Hematopoietic multipotent progenitor cell treated with erythropoietin and hydrocortisone succinate and interleukin-3 and kit ligand, for 17 days (in vitro differentiated cells): ENCODE measurements around the gene GRXCR2.
"Not testable (repeated sequence)": the region's sequence is repeated elsewhere in the genome, so short reads cannot be mapped to it uniquely, and the experiment has no call there.

ENCODE experiments used
- DNase-seq: peaks from one replicate; pipeline ENCODE4 v3.0.0-alpha.2; 2015; ENCODE audit warnings: low spot score

The GRXCR2 gene

DNA sequence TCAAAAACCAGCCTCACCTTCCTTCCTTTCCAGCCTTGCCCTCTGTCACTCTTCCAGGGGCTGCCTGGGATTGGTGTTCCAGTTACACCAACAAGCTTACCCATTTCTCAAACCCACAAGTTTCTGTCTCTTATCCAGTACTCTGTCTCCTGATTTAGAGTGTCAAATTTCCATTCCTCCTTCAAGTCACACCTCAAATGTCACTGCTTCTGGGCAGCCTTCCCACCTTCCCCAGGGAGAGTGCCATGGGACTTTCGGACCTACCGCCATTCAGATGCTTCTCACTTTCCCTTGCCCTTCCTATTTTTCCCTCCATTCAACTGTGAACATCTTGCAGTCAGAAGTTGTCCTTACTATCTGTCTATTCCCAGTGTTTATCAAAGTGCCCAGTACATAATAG is 2.0 kb upstream of the GRXCR2 start:
- DNase-seq = no peak

DNA sequence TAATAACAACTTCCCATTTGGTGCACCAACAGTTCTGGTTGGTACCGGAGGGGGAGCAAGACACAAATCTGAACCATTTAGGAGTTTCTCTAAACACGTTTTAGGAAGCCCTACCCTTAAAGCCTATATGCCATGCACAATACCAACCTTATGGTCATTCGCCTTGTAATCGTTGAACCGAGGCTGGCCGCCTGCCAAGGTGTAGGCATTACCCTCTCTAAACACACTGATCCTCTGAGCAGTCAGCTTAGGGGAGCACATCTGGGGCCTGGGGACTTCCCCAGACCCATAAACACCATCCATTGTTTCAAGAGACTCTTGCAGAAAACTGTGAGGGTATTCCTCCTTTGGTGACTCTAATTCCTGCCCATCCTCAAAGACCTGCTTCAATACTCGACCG is 328 bp downstream of the GRXCR2 start:
- DNase-seq = no peak

GRCh38 chr5:145869753-145870152 is 3.1 kb downstream of the GRXCR2 start:
- DNase-seq = no peak

DNA sequence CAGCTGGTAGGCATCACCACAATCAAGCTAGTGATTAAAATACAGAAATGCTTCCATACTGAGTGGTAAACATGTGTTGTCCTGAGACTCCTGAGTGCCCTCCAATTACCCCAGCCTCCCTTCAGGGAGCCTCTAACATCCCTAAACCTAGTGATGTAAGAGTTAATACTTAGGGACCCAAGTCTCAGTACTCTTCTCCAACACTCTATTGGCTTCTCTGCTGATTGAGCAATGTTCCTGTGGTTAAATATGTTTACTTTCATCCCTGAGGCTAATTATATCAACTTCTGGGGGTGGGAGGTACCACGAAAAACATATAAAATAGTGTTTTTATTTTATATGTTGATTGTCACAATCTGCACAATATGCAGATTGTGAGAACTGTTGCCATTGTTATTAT is 5.0 kb downstream of the GRXCR2 start:
- DNase-seq = no peak

GRCh38 chr5:145864432-145864831 is 8.4 kb downstream of the GRXCR2 start:
- DNase-seq = not testable (repeated sequence)

GRCh38 chr5:145863003-145863402 is 9.8 kb downstream of the GRXCR2 start:
- DNase-seq = no peak

- DNase-seq = no peak
Measured at GRCh38 chr5:145859897-145860296, 12.9 kb downstream of the GRXCR2 start.

DNA sequence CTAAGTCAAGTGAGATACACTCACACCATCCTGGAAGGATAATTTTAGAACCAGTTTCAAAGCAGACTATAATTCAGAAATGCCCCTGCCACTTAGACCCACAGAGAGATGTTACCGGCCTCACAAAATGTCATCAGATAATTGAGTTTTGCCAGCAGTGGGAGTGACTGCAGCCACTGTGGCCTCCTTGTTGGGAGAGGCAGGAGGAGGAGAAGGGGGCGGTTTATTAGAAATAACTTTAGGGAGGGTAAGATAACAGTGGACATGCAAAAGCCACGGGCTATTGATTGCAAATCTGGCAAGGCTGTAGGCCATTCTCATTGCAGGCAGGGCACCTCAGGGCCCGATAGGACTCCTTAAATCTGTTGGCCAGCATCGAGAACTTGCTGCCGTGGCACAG is 13.4 kb downstream of the GRXCR2 start:
- no peak for DNase-seq

- DNase-seq = peak; percentile 7
Measured at GRCh38 chr5:145858959-145859358, 13.9 kb downstream of the GRXCR2 start.

DNA sequence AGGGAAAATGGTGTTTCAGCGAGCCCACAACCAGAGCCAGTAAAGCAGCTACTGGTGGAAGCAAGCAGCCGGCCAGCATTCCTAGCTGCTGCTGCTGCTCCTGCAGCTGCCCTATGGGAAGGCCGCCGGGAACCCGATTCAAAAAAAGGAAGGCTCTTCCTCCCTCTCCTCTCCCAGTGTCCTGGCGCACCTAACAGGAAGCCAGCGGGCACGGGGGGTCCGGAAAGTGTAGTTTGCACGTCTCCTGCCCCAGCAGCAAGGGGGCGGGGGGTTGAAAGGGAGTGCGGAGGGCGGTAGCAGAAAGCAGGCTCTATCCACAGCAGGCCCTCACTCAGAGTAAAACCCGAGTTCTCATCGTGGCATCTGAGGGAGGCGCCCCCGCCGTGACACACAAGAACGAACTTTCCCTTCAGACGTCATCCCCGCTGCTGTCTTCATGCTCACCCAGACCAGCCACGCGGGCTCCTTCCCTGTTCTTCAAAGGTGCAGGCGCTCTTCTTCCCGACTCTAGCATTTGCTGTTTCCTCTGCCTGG is 16.5 kb downstream of the GRXCR2 start:
- DNase-seq = peak; percentile 42

- DNase-seq = peak; percentile 19
Measured at GRCh38 chr5:145855763-145856267, 17.0 kb downstream of the GRXCR2 start.

GRCh38 chr5:145854651-145855258 is 18.1 kb downstream of the GRXCR2 start:
- peak; percentile 78 for DNase-seq

DNA sequence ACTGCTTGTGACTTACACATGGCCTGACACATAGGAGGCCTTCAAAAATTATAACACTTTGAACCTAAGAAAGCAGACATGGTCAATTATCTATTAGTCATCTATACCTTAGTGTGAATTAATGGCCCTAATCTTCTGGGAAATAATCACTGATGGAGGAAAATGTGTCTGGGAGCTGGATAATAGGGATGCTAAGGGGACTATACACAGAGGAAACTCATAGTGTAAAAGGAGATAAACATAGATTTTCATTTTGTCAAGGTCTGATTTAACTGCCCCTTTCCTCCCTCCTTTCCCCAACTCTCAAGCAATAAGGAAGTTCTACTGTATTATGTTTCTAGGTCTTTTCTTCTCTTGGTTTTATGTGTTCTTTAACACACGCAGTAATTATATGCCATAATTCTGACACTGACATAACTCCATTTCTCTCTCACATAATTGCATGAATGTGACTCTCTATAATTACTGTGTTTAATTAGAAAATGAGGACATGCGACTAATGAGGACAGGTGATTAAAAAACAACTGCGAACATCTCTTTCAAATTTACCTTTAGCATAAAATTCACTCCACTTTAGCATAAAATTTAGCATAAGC is 18.9 kb downstream of the GRXCR2 start:
- no peak for DNase-seq

DNA sequence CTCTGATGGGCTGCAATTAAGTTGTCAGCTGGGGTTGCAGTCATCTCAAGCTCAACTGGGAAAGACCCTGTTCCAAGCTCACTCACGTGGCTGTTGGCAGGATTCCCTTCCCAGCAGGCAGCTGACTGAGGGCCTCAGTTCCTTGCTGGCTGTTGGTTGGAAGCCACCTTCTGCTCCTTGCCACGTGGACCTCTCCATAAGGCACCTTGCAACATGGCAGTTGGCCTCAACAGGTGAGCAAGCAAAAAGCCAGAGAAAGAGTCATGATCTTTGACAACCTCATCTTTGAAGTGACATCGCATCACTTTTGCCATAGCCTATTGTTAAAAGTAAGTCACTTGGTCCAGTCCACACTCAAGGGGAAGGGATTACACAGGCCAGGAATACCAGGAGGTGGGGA is 19.8 kb downstream of the GRXCR2 start:
- no peak for DNase-seq

- no peak for DNase-seq
Measured at GRCh38 chr5:145848854-145849253, 24.0 kb downstream of the GRXCR2 start.

- DNase-seq = no peak
Measured at GRCh38 chr5:145847499-145848497, 25.0 kb downstream of the GRXCR2 start.

GRCh38 chr5:145846081-145846480 is 26.7 kb downstream of the GRXCR2 start:
- DNase-seq = no peak

DNA sequence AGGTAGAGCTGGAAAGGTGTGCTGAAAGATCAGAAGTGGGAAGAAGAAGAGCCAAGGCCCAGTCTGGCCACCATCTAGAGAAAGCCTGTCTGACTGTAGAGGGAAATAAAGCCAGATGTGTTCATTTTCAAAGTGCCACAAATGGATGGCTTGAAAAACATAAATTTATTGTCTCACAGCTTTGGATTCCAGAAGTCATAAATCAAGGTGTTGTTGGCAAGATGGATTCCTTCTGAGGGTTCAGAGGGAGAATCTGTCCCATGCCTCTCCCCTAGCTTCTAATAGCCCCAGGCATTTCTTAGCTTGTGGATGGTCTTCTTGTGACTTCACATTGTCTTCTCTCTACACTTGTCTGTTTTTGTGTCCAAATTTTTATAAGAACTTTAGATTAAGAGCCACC is 31.5 kb downstream of the GRXCR2 start:
- DNase-seq = no peak

GRCh38 chr5:145840458-145841132 is 32.2 kb downstream of the GRXCR2 start:
- no peak for DNase-seq

DNA sequence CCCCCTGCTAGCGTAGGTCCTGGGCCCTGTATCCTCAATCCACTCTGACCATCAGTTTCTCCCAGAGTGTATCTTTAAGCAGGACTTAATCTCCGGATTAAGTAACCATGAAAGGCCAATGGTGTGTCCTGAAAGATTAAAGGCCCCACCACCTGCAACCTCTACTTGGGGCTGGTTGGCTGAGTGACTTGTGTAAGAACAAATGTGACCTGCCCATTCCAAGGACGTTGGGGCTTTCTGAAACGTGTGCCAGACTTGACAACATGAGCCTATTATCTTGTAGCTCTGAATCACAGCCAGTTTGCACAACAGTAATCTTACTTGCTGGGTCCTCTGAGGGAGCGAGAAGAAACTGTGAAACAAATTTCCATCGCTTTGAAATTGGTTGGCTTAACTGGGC is 34.5 kb downstream of the GRXCR2 start:
- DNase-seq = no peak

DNA sequence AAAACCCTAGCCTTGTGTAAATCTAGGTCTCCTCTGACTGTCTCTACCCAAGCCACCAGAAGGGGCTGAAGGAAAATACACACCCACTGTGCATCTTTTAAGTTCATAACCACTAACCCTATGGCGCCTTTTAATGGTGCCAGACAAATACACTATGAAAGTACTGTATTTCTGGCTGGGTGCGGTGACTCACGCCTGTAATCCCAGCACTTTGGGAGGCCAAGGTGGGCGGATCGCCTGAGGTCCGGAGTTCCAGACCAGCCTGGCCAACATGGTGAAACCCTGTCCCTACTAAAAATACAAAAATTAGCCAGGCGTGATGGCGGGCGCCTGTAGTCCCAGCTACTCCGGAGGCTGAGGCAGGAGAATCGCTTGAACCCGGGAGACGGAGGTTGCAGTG is 36.6 kb downstream of the GRXCR2 start:
- DNase-seq = not testable (repeated sequence)

DNA sequence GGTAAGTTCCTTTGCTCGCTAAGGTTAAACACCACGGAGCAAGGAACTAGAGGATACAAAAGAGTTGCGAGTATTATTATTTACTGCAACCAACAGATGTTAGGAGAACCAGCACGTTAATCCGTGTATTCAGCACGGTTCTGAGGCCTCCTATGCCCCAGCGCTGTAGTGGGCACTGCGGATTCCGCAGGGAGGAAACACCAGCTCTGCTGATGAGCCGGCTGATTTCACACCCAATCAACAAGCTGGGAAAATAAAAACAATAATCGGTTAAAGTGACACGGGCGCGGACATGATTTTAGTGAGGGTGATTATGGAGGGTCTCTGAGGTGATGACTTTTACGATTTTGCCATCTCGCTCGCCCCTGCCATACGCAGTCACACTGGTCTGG is 37.0 kb downstream of the GRXCR2 start:
- DNase-seq = no peak
